Loucy (cell line): ENCODE measurements around the gene DOP1A.

Experiments used
- EZH2phosphoT487 ChIP-seq: fragments of 200-600 bp; IDR thresholded peaks from 2 replicates; pipeline ENCODE4 v1.6.1; 2018; ENCODE audit warnings: antibody characterized with exemption, mild to moderate bottlenecking, moderate library complexity, borderline replicate concordance
- TF ChIP-seq, protein P1 (sequence below): fragments of 200-600 bp; sonication (generic); conservative IDR thresholded peaks from 2 replicates; pipeline ENCODE4 v1.5.1; 2014; ENCODE audit warnings: mild to moderate bottlenecking, antibody characterized with exemption, low read length

DNA sequence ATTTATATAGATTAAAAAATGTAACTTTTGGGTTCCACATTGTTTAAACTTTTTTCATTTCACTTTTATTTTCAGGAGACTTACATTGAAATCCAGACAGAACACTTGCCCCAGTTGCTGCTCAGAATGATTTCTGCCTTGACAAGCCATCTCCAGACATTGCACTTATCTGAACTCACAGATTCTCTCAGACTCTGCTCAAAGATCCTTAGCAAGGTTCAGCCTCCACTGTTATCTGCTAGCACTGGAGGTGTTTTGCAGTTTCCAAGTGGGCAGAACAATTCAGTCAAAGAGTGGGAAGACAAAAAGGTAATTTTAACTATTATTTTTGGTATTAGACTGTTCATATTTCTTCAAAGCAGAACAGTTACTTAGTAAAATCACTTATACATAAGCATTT is 58.0 kb downstream of the DOP1A start:
- TF ChIP-seq, protein P1, sequence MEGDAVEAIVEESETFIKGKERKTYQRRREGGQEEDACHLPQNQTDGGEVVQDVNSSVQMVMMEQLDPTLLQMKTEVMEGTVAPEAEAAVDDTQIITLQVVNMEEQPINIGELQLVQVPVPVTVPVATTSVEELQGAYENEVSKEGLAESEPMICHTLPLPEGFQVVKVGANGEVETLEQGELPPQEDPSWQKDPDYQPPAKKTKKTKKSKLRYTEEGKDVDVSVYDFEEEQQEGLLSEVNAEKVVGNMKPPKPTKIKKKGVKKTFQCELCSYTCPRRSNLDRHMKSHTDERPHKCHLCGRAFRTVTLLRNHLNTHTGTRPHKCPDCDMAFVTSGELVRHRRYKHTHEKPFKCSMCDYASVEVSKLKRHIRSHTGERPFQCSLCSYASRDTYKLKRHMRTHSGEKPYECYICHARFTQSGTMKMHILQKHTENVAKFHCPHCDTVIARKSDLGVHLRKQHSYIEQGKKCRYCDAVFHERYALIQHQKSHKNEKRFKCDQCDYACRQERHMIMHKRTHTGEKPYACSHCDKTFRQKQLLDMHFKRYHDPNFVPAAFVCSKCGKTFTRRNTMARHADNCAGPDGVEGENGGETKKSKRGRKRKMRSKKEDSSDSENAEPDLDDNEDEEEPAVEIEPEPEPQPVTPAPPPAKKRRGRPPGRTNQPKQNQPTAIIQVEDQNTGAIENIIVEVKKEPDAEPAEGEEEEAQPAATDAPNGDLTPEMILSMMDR, result no peak
- TF ChIP-seq EZH2phosphoT487, result no peak
